Activated T-cell treated with anti-CD3 and anti-CD28 coated beads, Interleukin-2, amount 50 U/mL, for 1 hour (primary cell): Measurements from ENCODE around the gene SALL3.

Source experiments
- DNase-seq: peaks from one replicate; pipeline ENCODE4 v3.0.0-alpha.2; 2020

SALL3 gene

DNA sequence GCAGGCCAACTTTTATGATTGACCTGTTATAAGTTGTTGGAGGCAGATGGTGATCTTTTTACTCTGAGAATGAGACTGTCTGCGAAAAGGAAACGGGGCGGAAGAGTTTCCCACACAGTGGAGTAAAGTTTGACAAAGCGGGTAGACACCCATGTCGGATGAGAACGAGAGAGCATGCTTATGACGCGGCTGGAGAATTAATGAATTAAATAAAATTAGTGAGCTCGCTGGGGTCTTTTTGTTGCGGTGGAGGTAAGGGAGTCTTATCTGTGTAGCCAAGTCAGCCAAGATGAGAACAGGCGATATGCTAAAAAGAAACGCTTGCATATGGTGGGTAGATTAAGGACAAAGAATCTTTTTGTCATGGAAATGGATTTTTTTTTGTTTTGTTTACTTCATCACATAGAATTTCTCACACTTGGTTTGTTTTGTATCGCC, 1.8 kb downstream of the SALL3 start:
- no peak for DNase-seq

DNA sequence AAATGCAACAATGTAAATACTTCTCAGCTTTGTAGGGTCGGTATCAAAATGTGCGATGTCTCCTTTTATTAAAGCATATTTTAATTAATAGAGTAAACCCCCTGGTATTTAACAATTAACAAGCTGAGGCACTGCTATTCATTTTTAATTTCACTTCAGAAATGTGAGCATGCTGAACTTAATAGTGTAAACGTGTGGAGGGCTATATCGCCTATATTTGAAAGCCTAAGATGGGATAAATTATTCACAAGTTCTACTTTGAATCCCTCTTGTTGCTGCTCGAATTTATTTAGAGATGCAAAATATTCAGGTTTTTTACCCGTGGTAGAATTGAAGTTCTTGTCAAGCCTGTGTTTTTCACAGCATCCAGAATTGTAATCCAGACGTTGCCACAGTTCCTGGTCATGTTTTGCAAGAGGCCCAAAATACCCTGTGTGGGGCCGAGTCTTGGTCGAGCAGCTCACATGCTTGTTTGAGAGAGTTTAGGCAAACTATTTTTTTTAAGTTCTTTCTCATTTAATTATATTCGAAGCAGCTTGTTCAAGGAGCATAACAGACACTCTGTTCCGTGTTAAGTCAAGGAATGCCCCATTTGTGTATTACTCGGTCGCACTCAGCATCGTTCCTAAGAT, 2.5 kb downstream of the SALL3 start:
- no peak for DNase-seq

DNA sequence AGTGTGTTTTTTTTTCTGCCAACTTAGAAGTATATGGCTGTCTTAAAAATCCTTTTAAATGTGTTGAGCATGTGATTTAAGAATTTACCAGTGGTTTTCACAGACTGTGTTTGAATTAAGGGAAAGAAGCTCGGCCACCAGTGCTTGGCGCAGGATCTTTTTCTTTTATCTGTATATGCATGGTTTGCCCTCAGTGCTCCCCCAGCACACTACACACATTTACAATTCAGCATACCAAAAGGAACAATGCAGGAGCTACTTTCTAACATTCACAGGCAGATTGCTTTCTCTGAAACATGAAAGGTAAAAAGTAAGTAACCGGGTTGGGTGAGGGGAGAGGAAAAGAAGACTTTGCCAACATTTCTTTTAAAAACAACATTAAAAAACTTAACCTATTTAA, 3.9 kb downstream of the SALL3 start:
- DNase-seq = no peak

DNA sequence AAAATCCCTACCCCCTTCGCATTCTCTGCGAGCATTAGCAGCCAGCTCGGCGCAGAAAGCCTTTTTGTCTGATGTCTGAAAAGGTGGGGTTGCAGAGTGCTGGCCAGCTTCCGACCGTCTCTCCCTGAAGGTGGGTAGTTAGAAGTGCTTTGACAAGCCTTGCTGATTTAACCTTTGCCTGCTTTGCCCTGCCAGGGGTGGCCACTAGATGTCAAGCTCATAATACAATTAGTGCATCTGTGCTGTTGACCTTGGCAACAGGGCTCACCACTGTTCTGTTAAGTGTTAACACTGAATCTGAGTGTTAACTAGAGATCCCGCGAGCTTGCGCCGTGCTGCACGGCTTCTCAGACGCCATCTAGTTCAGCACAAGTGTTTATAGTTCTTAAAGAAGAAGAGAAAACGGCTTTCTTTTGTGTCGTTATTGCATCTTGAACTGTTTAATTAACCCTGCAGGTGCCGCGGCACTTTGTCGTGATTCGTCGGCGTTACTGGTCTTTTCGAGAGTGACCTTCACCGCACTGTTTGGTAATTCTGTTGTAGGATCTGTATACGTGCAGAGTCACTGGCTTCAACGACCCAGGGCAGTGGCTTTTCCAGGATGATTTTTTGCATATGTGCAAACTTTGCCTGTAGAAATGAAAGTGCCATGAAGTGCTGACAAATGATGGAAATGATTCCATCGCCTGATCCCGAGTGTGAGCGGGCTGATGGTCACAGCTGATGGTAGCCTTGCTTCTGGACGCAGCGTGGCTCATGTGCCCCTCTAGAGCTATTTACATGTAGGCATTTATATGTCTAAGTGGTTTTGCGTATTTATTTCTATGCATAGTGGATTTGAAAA, 5.5 kb downstream of the SALL3 start:
- DNase-seq = no peak

DNA sequence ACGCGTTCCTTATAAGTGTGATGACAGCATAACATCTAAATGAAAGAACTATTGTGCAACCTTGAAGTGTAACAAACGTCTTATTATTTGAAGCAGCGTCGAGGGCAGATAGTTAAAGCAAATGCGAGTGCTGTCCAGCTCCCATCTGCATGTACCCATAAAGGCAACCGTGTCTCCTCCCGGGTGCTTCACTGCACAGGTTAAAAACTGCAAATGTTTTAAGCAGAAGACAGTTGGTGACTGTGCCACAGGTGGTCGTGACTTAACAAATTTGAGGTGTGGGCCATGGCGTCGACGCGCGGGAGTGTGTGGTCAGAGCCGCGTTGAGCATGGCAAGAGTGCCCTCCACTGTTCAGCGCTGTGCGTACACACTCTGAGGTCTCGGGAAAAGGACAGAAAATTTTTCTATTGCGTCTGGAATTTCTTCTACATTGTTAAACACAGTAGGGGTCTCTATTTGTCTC, 6.4 kb downstream of the SALL3 start:
- no peak for DNase-seq

DNA sequence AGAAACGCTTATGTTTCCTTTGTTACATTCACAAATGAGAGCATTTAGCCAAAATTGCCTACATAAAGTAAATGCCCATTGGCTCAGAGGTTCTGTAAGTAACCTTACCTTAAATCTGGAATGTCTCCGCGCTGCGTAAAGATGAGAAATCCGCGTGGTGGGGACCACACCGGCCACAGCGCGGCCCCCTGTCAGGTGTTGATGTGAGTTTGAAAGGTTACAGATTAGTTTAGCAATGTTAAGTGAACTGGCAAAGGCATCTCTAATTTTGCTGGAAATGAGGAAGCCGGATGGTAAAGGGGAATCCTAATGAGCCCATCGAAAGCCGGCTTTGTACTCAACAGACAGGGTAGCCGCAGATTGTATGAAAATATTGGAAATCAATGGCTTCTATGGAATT, 11.8 kb downstream of the SALL3 start:
- no peak for DNase-seq

DNA sequence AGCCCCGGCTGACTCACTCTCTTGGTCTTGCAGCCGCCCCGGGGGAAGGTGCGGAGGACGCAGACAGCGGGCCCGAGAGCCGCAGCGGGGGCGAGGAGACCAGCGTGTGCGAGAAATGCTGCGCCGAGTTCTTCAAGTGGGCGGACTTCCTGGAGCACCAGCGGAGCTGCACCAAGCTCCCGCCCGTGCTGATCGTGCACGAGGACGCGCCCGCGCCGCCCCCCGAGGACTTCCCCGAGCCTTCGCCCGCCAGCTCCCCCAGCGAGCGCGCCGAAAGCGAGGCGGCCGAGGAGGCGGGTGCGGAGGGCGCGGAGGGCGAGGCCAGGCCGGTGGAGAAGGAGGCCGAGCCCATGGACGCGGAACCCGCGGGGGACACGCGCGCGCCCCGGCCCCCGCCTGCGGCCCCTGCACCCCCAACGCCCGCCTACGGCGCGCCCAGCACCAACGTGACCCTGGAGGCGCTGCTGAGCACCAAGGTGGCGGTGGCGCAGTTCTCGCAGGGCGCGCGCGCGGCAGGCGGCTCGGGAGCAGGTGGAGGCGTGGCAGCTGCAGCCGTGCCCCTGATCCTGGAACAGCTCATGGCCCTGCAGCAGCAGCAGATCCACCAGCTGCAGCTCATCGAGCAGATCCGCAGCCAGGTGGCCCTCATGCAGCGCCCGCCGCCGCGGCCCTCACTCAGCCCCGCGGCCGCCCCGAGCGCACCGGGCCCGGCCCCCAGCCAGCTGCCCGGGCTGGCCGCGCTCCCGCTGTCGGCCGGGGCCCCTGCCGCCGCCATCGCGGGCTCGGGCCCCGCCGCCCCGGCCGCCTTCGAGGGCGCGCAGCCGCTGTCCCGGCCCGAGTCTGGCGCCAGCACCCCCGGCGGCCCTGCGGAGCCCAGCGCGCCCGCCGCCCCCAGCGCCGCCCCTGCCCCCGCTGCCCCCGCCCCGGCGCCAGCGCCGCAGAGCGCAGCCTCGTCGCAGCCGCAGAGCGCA, 12.7 kb downstream of the SALL3 start:
- DNase-seq = no peak

DNA sequence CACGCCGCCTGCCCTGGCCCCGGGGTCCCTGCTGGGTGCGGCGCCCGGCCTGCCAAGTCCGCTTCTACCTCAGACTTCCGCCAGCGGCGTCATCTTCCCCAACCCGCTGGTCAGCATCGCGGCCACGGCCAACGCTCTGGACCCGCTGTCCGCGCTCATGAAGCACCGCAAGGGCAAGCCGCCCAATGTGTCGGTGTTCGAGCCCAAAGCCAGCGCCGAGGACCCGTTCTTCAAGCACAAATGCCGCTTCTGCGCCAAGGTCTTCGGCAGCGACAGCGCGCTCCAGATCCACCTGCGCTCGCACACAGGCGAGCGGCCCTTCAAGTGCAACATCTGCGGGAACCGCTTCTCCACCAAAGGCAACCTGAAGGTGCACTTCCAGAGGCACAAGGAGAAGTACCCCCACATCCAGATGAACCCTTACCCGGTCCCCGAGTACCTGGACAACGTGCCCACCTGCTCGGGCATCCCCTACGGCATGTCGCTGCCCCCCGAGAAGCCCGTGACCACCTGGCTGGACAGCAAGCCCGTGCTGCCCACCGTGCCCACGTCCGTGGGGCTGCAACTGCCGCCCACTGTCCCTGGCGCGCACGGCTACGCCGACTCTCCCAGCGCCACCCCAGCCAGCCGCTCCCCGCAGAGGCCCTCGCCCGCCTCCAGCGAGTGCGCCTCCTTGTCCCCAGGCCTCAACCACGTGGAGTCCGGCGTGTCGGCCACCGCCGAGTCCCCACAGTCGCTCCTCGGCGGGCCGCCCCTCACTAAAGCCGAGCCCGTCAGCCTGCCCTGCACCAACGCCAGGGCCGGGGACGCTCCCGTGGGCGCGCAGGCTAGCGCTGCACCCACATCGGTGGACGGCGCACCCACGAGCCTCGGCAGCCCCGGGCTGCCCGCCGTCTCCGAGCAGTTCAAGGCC, 13.7 kb downstream of the SALL3 start:
- no peak for DNase-seq

DNA sequence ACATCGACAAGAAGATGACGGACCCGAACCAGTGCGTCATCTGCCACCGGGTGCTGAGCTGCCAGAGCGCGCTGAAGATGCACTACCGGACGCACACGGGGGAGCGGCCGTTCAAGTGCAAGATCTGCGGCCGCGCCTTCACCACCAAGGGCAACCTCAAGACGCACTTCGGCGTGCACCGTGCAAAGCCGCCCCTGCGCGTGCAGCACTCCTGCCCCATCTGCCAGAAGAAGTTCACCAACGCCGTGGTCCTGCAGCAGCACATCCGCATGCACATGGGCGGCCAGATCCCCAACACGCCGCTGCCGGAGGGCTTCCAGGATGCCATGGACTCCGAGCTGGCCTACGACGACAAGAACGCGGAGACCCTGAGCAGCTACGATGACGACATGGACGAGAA, 14.4 kb downstream of the SALL3 start:
- no peak for DNase-seq

DNA sequence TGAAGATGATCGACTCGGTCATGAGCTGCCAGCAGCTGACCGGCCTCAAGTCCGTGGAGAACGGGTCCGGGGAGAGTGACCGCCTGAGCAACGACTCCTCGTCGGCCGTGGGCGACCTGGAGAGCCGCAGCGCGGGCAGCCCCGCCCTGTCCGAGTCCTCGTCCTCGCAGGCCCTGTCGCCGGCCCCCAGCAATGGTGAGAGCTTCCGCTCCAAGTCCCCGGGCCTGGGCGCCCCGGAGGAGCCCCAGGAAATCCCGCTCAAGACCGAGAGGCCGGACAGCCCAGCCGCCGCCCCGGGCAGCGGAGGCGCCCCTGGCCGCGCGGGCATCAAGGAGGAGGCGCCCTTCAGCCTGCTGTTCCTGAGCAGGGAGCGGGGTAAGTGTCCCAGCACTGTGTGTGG, 14.9 kb downstream of the SALL3 start:
- DNase-seq = no peak

DNA sequence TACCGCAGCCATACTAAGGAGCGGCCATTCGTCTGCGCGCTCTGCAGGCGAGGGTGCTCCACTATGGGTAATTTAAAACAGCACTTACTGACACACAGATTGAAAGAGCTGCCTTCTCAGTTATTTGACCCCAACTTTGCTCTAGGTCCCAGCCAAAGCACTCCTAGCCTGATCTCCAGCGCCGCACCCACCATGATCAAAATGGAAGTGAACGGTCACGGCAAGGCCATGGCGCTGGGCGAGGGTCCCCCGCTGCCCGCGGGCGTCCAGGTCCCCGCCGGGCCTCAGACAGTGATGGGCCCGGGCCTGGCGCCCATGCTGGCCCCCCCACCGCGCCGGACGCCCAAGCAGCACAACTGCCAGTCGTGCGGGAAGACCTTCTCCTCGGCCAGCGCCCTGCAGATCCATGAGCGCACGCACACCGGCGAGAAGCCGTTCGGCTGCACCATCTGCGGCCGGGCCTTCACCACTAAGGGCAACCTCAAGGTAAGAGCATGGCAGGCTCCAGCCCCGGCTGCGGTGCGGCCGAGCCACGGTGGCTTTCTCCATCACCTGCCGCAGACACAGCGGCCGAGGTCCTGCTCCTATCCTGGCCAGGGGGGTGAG, 15.5 kb downstream of the SALL3 start:
- no peak for DNase-seq

DNA sequence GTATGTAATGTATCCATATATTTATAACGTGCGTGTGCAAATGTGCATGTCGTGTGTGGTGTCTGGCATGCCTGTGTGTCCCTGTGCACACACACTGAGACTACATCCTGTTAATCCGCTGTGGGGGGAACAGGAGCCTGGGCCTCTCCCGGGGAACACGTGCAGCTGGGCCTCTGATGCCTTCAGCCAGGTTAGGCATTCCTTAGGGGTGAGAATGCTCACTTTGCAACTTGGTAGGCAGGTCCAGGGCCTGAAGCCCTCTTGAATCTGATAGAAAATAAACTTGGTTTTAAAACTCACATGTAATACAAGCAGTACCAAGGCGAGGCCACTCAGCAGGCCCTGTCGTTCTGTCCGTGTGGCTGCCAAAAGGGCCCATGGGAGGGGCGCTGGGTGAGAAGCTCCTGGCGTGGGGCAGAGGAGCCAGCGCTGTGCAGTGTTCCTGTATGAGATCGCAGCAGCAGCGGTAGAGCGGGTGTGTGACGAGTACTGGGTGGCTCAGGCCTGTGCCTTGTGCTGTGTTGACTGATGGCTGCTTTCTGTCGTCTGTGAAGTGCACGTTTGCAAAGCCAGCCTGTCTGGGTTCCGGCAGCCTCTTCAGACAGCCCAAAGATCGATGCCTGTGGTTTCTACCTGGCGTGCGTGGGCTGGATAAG, 16.2 kb downstream of the SALL3 start:
- no peak for DNase-seq

DNA sequence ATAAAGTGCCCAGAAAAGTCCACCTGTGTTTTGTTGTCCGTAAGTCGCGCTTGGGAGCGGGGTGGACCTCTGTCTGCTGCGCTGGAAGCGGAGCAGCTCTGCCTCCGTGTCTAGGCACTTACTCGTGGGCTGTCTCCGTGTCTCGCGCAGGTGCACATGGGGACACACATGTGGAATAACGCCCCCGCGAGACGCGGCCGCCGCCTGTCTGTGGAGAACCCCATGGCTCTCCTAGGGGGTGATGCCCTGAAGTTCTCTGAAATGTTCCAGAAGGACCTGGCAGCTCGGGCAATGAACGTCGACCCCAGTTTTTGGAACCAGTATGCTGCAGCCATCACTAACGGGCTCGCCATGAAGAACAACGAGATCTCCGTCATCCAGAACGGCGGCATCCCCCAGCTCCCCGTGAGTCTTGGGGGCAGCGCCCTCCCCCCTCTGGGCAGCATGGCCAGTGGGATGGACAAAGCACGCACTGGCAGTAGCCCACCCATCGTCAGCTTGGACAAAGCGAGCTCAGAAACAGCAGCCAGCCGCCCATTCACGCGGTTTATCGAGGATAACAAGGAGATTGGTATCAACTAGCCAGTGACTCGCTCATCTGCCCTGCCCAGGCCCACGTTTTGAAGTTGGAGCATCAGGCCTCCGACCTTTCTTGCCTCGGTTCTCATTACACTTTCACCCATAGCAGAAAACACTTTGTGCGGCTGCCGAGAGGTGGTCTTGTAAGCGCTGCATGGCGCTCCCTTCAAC, 17.3 kb downstream of the SALL3 start:
- no peak for DNase-seq

DNA sequence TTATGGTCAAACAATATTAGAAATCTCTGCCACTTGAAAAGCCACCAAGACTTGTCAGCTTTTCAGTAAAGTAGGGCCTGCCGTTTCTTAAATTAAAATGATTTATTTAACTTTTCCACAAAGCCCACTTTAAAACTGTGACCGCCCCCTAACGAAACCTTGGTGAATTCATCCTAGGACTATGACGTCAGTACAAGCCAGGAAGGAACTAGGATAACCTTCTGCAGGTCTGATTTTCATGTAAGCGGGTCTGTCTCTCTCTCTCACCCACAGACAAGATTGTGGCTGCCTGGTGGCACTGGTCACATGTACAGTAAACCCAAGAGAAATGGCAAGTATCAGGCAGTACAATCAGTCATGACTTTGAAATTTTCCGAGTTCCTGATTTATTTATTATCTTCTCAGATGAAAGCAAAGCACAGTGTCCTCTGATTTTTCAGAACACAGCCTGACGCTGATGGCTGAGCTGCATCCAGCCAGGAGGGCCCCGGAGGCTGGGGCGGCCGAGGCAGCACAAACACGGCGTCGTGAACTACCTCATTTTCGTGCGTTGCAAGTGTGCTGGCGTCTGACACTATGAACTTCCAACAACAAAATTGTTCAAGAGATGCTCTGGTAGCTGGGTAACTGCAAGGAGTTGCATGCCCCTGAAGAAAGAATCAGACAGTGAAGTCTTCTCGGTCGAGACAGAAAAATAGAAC, 18.9 kb downstream of the SALL3 start:
- DNase-seq = no peak

DNA sequence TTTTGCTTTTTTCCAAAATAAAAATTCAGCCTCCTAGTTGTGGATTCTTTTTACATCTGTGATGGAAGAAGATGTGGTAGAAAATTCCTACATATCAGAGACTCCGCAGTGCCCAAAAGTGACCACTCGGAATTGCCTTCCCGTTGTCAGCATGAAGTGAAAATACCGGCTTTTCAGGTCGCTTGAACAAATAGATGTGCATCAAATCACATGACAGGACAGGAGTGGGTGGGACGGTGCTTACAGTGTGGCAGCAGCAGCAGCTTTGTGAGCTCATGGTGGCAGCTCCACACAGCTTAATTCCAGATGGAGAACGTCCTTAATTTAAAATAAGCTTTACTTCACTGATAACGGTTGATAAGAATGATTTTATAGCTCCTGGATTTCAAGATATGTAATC, 20.3 kb downstream of the SALL3 start:
- no peak for DNase-seq

DNA sequence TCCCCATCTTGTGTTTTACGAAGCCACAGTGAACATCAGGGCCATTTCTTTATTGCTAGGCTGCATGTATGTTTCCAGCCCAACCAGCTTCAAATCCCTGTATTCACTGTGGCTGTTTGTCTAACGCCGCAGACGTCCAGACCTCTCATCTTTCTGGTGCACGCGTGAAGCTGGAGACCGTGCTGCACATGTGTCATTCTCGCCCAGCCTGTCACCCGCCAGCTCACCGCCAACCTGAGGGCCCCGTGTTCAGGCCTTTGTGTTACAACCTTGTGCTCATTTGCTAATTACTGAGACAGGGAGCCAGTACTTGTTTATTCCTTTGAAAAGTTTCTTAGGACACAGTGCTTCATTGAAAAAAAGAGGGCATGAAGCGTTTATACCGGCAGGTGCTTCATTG, 21.4 kb downstream of the SALL3 start:
- no peak for DNase-seq

DNA sequence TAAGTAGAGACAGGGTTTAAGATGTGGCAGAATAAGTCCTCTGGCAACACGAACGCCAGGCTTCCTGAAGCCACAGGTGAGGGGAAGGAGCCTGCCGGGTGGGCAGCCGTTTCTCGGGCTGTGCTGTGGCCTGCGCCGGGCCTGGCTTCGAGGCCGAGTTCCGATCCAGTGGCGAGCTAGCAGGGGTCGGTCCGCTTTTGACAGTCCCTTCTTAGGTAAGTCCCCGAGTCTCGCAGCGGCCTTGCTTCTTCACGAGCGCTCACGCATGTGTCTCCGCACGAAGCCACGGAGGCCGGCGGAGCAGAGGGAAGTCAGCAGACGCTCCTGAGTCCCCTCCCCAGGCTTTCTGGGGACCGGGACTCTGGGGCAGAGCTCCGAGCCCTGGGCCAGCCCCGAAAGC, 26.0 kb downstream of the SALL3 start:
- DNase-seq = no peak

DNA sequence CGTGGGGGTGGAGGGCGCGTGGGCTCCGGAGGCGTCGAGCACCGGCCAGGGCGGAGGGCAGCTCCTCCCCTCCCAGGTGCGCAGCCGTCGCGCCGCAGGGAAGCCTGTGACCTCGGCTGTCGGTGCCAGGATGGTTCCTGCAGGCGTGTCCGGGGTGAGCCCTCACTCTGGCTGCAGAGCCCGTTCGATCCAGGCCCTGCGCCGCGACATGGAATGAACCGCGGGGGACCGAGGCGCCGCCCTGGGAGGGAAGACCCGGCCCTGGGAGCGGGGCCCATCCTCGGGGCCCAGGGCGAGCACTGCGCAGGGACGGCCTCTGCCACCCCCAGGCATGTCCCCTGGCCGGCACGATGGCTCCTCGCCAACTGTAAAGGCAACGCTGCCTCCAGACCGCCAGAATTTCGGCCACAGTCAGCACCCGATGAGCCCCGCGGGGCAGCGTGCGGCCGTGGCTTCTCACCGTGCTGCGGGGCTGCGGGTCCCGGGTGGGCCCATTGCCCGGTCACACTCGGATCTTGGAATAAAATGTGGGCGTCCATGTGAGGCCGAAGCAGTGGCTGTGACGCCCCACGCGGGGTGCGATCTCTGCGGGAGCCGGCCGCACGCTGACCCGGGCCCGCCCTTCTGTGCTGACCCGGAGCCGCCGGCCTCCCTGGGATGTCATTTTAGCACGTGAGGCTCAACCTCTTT, 26.6 kb downstream of the SALL3 start:
- no peak for DNase-seq

DNA sequence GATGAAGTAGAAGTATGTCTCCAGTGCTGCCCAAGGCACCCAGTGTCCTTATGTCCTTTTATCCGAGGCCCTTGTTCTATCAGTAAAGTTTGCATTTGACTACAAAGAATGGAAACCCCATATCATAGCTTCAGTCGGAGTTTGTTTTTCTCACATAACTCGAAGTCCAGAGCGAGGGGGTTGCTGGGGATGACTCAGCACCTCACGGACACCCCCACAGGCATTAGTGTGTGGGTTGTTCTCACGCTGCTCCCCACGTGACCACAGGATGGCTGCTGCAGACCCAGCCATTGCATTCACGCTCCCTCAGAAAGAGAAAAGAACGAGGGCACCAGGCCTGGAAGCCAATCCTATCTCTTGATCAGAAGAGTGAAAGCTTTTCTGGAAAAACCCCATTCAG, 27.8 kb downstream of the SALL3 start:
- no peak for DNase-seq
